Activated CD4-positive, alpha-beta T cell treated with anti-CD3 and anti-CD28 coated beads for 36 hours (primary cell): ENCODE measurements around the gene ATG10. TPM values are rescaled to one million over a fixed set of nuclear protein-coding genes. Genes with fewer than 3 reads are reported as not detected.
"Not testable (repeated sequence)": the region's sequence is repeated elsewhere in the genome, so short reads cannot be mapped to it uniquely, and the experiment has no call there.

ENCODE experiments used
- ATAC-seq: fragments of 200-7000 bp; cut with Tn5 transposase; one replicate; pipeline ENCODE4 v1.10.0; 2021; ENCODE audit warnings: mild to moderate bottlenecking, moderate library complexity
- CTCF ChIA-PET: fragments of 350-600 bp; sonication (Branson Sonifier 250); formaldehyde crosslinking; loops from one replicate; lab custom pipeline; 2021; ENCODE audit warnings: antibody characterized with exemption; lab: Charles Lee
- POLR2A ChIA-PET: fragments of 350-600 bp; sonication (Branson Sonifier 250); formaldehyde crosslinking; loops from one replicate; lab custom pipeline; 2021; ENCODE audit warnings: antibody characterized with exemption, inconsistent platforms; lab: Charles Lee
- DNase-seq: peaks from one replicate; pipeline ENCODE4 v3.0.0-alpha.2; 2020
- H3K27ac Mint-ChIP-seq: one replicate; pipeline ENCODE4 v1.8.0; 2021; ENCODE audit warnings: mixed read lengths
- H3K27me3 Mint-ChIP-seq: one replicate; pipeline ENCODE4 v1.8.0; 2021; ENCODE audit warnings: mixed read lengths
- H3K36me3 Mint-ChIP-seq: one replicate; pipeline ENCODE4 v1.8.0; 2021; ENCODE audit warnings: low read depth, mixed read lengths
- H3K4me1 Mint-ChIP-seq: one replicate; pipeline ENCODE4 v1.8.0; 2021; ENCODE audit warnings: mixed read lengths
- H3K4me3 Mint-ChIP-seq: one replicate; pipeline ENCODE4 v1.8.0; 2021; ENCODE audit warnings: mild to moderate bottlenecking, moderate library complexity, mixed read lengths
- H3K9me3 Mint-ChIP-seq: one replicate; pipeline ENCODE4 v1.8.0; 2021; ENCODE audit warnings: low read depth, mixed read lengths
- intact Hi-C, 2 experiments: fragments of 100-400 bp; cut with DNase I in 1 of 2; cut with micrococcal nuclease in 1 of 2; formaldehyde crosslinking; loops; one replicate each; pipeline versions ENCODE4 v1.14.2 to v1.15.1; 2022 to 2024; cut with DNase I, micrococcal nuclease
- total RNA-seq, 2 experiments: library from RNA; stranded (reverse); gene quantifications; one replicate each; pipeline ENCODE4 v1.2.3, GENCODE V29; 2021

ATG10 gene
- total RNA-seq, 2 experiments from 2014 or later: 4.7 to 8.1 TPM

DNA sequence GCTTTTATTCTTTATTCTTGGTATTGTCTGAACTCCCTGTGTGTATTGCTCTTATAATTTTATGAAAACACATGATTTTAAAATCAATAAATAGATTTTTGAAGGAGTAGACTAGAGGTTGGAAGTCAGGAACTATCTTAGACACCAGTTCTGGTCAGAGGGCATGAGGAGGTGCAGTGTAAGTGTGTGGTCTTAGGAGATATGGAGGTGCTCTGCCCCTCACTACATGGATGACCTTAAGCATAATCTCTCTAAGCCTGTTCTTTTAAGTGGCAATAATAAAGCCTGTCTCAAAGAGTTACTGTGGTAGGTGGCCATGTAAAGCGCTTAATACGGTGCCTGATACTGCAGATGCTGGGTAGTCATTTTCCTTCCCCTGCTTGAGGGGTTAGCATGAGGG lies 272.3 kb downstream of the ATG10 start:
- no peaks in the 10 kb centered on the region for H3K4me1 Mint-ChIP-seq
- ChIA-PET CTCF (interaction anchor here (0.6 kb wide), 1 partner anchor 1303 kb away, joined by 3 read pairs; no protein-coding TSS in a partner anchor), POLR2A (no interaction called here)
- ATAC-seq (no peak), DNase-seq (no peak)
- no peak overlapping the region for H3K4me3 Mint-ChIP-seq
- peaks cover 15% of the 10 kb centered on the region for H3K36me3 Mint-ChIP-seq
- no peaks in the 10 kb centered on the region for H3K27me3 Mint-ChIP-seq
- H3K27ac Mint-ChIP-seq: no peak overlapping the region
- intact Hi-C loops: no loop called here
- peaks cover 10% of the 10 kb centered on the region for H3K9me3 Mint-ChIP-seq

DNA sequence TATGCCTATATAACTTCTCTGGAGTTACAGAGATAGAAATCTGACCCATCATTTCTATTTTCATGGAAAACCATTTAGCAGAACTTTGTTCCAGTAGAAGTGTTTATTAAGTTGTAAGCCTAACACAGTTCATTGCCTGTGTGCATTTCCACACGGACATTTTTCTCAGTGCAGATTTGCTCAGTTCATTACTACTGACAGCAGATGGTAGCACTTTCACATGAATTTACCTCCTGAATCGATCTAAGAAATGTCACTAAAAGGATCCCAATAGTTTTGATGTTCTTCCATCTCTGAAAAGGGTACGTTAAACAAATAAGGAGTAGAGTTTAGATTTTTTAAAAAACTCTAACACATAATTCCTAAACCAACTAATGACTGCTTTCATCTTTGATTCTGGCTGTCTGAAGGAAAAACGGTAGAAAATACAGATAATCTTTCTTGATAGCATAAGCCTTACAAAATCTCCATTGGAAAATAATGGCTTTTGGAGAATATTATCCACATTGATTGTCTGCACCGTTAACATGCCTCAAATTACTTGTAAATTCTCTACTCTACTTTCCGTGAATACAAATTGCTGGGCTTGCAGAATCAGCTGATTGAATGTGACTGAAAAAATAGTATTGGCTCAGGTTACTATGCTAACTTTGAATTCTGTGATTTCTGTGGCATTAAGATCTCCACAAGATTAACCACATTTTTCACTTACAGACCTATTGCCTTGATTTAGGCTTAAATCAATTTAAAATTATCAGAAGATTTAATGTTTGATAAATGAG lies 273.2 kb downstream of the ATG10 start:
- Mint-ChIP-seq H3K27me3 (no peaks in the 10 kb centered on the region), H3K4me1 (no peaks in the 10 kb centered on the region), H3K36me3 (peaks cover 15% of the 10 kb centered on the region), H3K9me3 (peaks cover 10% of the 10 kb centered on the region), H3K4me3 (no peak overlapping the region), H3K27ac (no peak overlapping the region)
- ATAC-seq (no peak), DNase-seq (no peak)
- intact Hi-C loops: no loop called here
- ChIA-PET CTCF (interaction anchor here (0.6 kb wide), 2 partner anchors 19 to 269 kb away, joined by 4 to 6 read pairs; no protein-coding TSS in a partner anchor), POLR2A (no interaction called here)

- Mint-ChIP-seq H3K27ac (no peak overlapping the region), H3K27me3 (no peaks in the 10 kb centered on the region), H3K36me3 (peaks cover 15% of the 10 kb centered on the region), H3K4me3 (no peak overlapping the region), H3K9me3 (peaks cover 10% of the 10 kb centered on the region), H3K4me1 (no peaks in the 10 kb centered on the region)
- intact Hi-C loops: no loop called here
- no peak for DNase-seq
- POLR2A ChIA-PET: no interaction called here
- no peak for ATAC-seq
- CTCF ChIA-PET: interaction anchor here (0.6 to 1.0 kb wide), 2 partner anchors 9 to 21 kb away, joined by 3 read pairs; no protein-coding TSS in a partner anchor
Measured at GRCh38 chr5:82246960-82247574, 275.2 kb downstream of the ATG10 start.

GRCh38 chr5:82252744-82253143 lies 280.9 kb downstream of the ATG10 start:
- no peaks in the 10 kb centered on the region for H3K27me3 Mint-ChIP-seq
- H3K4me1 Mint-ChIP-seq: peaks cover 4% of the 10 kb centered on the region
- DNase-seq (no peak), ATAC-seq (no peak)
- no peak overlapping the region for H3K27ac Mint-ChIP-seq
- peaks cover 2% of the 10 kb centered on the region for H3K9me3 Mint-ChIP-seq
- POLR2A ChIA-PET: no interaction called here
- H3K4me3 Mint-ChIP-seq: no peak overlapping the region
- CTCF ChIA-PET: no interaction called here
- intact Hi-C loops: no loop called here
- peaks cover 11% of the 10 kb centered on the region for H3K36me3 Mint-ChIP-seq

DNA sequence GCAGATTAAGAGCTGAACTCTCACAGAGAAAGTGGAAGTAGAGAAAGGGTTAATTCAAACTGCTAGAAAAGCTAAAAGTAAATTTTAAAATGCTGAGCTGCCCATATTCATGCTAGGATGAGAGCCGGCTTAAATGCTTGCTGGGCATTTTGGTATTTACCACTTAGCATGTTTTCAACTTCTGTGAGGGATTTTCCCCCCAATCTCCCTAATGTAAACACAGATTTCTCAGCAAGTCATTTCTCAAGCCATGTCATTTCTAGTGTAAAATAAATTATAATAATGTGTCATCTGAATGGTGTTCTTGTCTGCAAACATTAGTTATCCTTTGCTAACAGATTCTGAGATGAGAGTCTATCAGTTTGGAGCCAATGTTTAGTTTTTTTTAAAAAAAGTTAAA lies 284.0 kb downstream of the ATG10 start:
- peaks cover 4% of the 10 kb centered on the region for H3K36me3 Mint-ChIP-seq
- CTCF ChIA-PET: interaction anchor here (0.7 to 2.1 kb wide), 7 partner anchors 8 to 829 kb away, joined by 3 to 8 read pairs (median 3); no protein-coding TSS in a partner anchor
- no peaks in the 10 kb centered on the region for H3K27me3 Mint-ChIP-seq

GRCh38 chr5:82257247-82257646 lies 285.4 kb downstream of the ATG10 start:
- Mint-ChIP-seq H3K27me3 (no peaks in the 10 kb centered on the region), H3K4me1 (peaks cover 4% of the 10 kb centered on the region), H3K9me3 (no peaks in the 10 kb centered on the region), H3K27ac (no peak overlapping the region), H3K36me3 (peaks cover 4% of the 10 kb centered on the region), H3K4me3 (no peak overlapping the region)
- POLR2A ChIA-PET: no interaction called here
- intact Hi-C loops: no loop called here
- no peak for ATAC-seq
- DNase-seq: no peak
- CTCF ChIA-PET: interaction anchor here (0.6 to 1.4 kb wide), 2 partner anchors 14 to 115 kb away, joined by 3 to 4 read pairs; no protein-coding TSS in a partner anchor

More for the DNA sequence above, 284.0 kb downstream of the ATG10 start:
- intact Hi-C loops: no loop called here
- H3K4me1 Mint-ChIP-seq: peaks cover 4% of the 10 kb centered on the region
- H3K27ac Mint-ChIP-seq: no peak overlapping the region
- peak; percentile 65 for ATAC-seq
- DNase-seq: no peak
- POLR2A ChIA-PET: no interaction called here
- no peaks in the 10 kb centered on the region for H3K9me3 Mint-ChIP-seq
- H3K4me3 Mint-ChIP-seq: no peak overlapping the region

- Mint-ChIP-seq H3K27ac (no peak overlapping the region), H3K27me3 (no peaks in the 10 kb centered on the region), H3K36me3 (peaks cover 4% of the 10 kb centered on the region), H3K4me3 (no peak overlapping the region), H3K4me1 (peaks cover 4% of the 10 kb centered on the region), H3K9me3 (no peaks in the 10 kb centered on the region)
- ChIA-PET CTCF (interaction anchor here (0.6 kb wide), 1 partner anchor 116 kb away, joined by 3 read pairs; no protein-coding TSS in a partner anchor), POLR2A (no interaction called here)
- intact Hi-C loops: no loop called here
- DNase-seq (no peak), ATAC-seq (no peak)
Measured at GRCh38 chr5:82257729-82258128, 285.9 kb downstream of the ATG10 start.

GRCh38 chr5:82259172-82259800 lies 287.5 kb downstream of the ATG10 start:
- Mint-ChIP-seq H3K4me1 (peaks cover 4% of the 10 kb centered on the region), H3K36me3 (no peaks in the 10 kb centered on the region), H3K9me3 (no peaks in the 10 kb centered on the region), H3K27me3 (no peaks in the 10 kb centered on the region), H3K4me3 (no peak overlapping the region), H3K27ac (no peak overlapping the region)
- ChIA-PET POLR2A (interaction anchor here (0.7 kb wide), 1 partner anchor 757 kb away, joined by 4 read pairs; no protein-coding TSS in a partner anchor), CTCF (interaction anchor here (0.6 to 1.9 kb wide), 2 partner anchors 12 to 27 kb away, joined by 4 to 7 read pairs; no protein-coding TSS in a partner anchor)
- no peak for DNase-seq
- ATAC-seq: no peak
- intact Hi-C loops: no loop called here

GRCh38 chr5:82265047-82265446 lies 293.2 kb downstream of the ATG10 start:
- ATAC-seq (no peak), DNase-seq (no peak)
- POLR2A ChIA-PET: no interaction called here
- Mint-ChIP-seq H3K27ac (no peak overlapping the region), H3K4me1 (no peaks in the 10 kb centered on the region), H3K27me3 (no peaks in the 10 kb centered on the region), H3K36me3 (peaks cover 21% of the 10 kb centered on the region), H3K9me3 (peaks cover 11% of the 10 kb centered on the region), H3K4me3 (no peak overlapping the region)
- CTCF ChIA-PET: interaction anchor here (1.4 to 1.7 kb wide), 2 partner anchors 10 to 23 kb away, joined by 3 to 8 read pairs; no protein-coding TSS in a partner anchor
- intact Hi-C loops: no loop called here

DNA sequence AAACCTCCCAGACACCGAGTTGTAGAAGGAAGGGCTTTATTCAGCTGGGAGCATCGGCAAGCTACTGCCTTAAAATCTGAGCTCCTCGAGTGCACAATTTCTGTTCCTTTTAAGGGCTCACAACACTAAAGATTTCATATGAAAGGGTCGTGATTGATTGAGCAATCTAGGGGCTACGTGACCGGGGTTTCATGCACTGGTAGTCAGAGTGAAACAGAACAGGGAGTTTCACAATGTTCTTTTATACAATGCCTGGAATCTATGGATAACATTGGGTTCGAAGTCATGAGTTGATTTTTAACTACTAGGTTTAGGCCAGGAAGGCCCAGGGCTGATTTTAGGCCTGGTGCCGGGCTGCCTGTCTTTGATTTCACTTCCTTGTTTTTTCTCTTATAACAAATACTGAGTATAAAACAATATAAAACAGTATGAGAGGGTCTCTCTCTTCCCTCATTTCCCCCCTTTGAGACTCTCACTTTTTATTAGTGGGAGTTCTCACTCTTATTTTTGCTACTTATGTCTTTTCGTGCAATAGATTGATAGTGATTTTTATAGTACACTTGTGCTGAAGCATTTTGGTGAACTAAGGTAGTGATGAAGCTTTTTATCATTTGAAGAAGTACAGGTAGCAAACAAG lies 295.6 kb downstream of the ATG10 start:
- CTCF ChIA-PET: interaction anchor here (0.6 kb wide), 1 partner anchor 36 kb away, joined by 3 read pairs; no protein-coding TSS in a partner anchor
- POLR2A ChIA-PET, H3K4me1 Mint-ChIP-seq, DNase-seq, H3K4me3 Mint-ChIP-seq, intact Hi-C loops, ATAC-seq, H3K27me3 Mint-ChIP-seq, H3K27ac Mint-ChIP-seq: not testable (repeated sequence)
- H3K36me3 Mint-ChIP-seq: peaks cover 28% of the 10 kb centered on the region
- peaks cover 11% of the 10 kb centered on the region for H3K9me3 Mint-ChIP-seq

DNA sequence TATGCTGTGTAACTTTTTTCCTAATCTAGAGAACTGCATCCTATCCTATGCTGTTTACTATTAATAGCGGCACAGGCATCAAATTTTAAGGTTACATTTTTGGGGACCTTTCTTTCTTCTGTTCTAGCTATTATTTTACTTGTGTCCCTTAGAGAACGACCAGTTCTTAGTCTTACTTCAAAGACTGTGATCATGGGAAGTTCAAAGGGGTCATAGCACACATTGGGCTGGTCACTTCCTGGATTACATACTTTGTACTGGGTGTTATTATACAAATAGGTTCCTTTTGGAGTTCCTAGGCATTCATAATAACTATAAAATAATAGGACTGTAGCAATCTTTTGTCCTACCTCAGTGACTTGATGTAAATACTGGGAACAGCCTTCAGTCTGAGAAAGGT lies 297.5 kb downstream of the ATG10 start:
- Mint-ChIP-seq H3K36me3 (peaks cover 41% of the 10 kb centered on the region), H3K9me3 (peaks cover 11% of the 10 kb centered on the region), H3K4me1 (peaks cover 17% of the 10 kb centered on the region)
- H3K27me3 Mint-ChIP-seq, DNase-seq, H3K4me3 Mint-ChIP-seq, CTCF ChIA-PET, POLR2A ChIA-PET, intact Hi-C loops, H3K27ac Mint-ChIP-seq, ATAC-seq: not testable (repeated sequence)
